Measurements from ENCODE around the gene VGF. TPM values are rescaled to one million over a fixed set of nuclear protein-coding genes. Genes with fewer than 3 reads are reported as not detected.

The VGF gene
- total RNA-seq, 4 donors from 2014 or later: not detected

- H3K4me1 ChIP-seq: peaks cover 18 to 29% of the 10 kb centered on the region in 2 donors
- H3K4me3 ChIP-seq: no peak overlapping the region
- no peaks in the 10 kb centered on the region for H3K9me3 ChIP-seq
- no peaks in the 10 kb centered on the region for H3K36me3 ChIP-seq
- in situ Hi-C loops (cut with MboI; ENCODE audit: low sequenced_read_pairs in 4 of 4): no loop called here
- H3K27ac ChIP-seq: no peak overlapping the region
- no peak for DNase-seq
- H3K27me3 ChIP-seq: peaks cover 85 to 98% (median 94%) of the 10 kb centered on the region in 3 donors
- TF ChIP-seq CTCF (IDR thresholded peaks at IDR 0.05 in 4 of 5, conservative IDR thresholded peaks at IDR 0.05 in 1 of 5): no peak
- TF ChIP-seq POLR2A (IDR thresholded peaks at IDR 0.05): no peak
- no peak for ATAC-seq
- intact Hi-C loops (cut with DNase I; ENCODE audit: low total_unique reads): no loop called here
These were observed 1.7 kb upstream of the VGF start for GRCh38 chr7:101166909-101167644.

DNA sequence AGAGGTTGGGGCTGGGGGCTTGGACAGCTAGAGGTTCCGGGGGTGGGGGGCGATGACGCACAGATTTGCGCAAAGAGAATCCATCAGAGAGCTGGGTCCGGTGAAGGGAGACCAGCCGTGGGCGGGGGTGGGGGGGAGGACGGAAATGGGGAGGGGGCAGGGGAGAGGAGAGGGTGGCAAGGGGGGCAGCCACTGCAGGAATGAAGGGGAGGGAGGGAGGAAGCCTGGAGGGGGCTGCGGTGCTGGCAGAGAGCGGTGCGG lies 1.2 kb upstream of the VGF start:
- intact Hi-C loops (cut with DNase I; ENCODE audit: low total_unique reads): no loop called here
- H3K27me3 ChIP-seq: peaks cover 85 to 97% (median 93%) of the 10 kb centered on the region in 3 donors
- H3K36me3 ChIP-seq: no peaks in the 10 kb centered on the region
- H3K9me3 ChIP-seq: no peaks in the 10 kb centered on the region
- in situ Hi-C loops (cut with MboI; ENCODE audit: low sequenced_read_pairs in 4 of 4): no loop called here
- H3K27ac ChIP-seq: no peak overlapping the region
- H3K4me1 ChIP-seq: peaks cover 18 to 27% of the 10 kb centered on the region in 2 donors
- TF ChIP-seq POLR2A (IDR thresholded peaks at IDR 0.05) (no peak), CTCF (IDR thresholded peaks at IDR 0.05 in 4 of 5, conservative IDR thresholded peaks at IDR 0.05 in 1 of 5) (no peak)
- DNase-seq (no peak), ATAC-seq (no peak)
- H3K4me3 ChIP-seq: no peak overlapping the region

DNA sequence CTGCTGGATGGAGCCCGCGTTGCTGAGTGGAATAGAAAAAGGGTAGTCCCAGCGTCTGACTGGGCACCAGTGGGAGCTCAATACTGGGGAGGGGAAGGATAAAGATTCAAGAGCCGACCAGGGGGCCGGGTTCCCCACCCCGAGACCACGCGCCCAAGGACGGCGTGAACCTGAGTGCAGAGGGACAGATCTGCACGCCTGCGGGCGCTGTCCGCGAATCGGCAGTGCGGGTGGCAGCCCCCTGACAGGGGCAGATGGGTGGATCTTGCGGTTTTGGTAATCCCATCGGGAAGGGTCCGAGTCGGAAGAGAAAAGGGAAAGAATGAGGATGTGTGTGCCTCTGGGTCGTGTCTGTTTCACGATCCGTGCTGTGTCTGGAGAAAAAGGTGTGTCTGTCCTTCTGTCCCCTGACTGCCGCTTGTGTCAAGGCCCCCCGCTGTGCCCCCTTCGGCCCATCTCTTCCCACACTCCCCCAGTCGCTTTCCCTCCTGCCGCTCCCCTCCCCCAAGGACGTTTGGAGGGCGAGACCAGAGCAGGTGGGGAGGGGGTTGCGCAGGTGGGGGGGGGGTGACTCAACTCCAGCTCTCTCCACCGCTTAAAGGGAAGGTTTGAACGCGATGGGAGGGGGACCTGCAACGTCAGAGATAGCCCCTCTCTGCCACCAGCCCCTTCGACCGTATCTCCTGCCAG lies 734 bp upstream of the VGF start:
- no peaks in the 10 kb centered on the region for H3K36me3 ChIP-seq
- intact Hi-C loops (cut with DNase I; ENCODE audit: low total_unique reads) (loop anchor here (1.0 kb wide), 1 partner anchor 12 kb away; the partner anchor contains the start of gene AP1S1), in situ Hi-C loops (cut with MboI; ENCODE audit: low sequenced_read_pairs in 4 of 4) (no loop called here)
- H3K4me3 ChIP-seq: peak overlapping the region in 1 of 4 donors; percentile 4
- H3K27me3 ChIP-seq: peaks cover 84 to 94% (median 89%) of the 10 kb centered on the region in 3 donors
- no peak for DNase-seq
- no peak overlapping the region for H3K27ac ChIP-seq
- TF ChIP-seq POLR2A (IDR thresholded peaks at IDR 0.05) (no peak), CTCF (IDR thresholded peaks at IDR 0.05 in 4 of 5, conservative IDR thresholded peaks at IDR 0.05 in 1 of 5) (no peak)
- peaks cover 18 to 27% of the 10 kb centered on the region in 2 donors for H3K4me1 ChIP-seq
- H3K9me3 ChIP-seq: no peaks in the 10 kb centered on the region
- no peak for ATAC-seq

GRCh38 chr7:101164071-101164840 lies 1.1 kb downstream of the VGF start:
- in situ Hi-C loops (cut with MboI; ENCODE audit: low sequenced_read_pairs in 4 of 4) (no loop called here), intact Hi-C loops (cut with DNase I; ENCODE audit: low total_unique reads) (no loop called here)
- DNase-seq: no peak
- TF ChIP-seq CTCF (IDR thresholded peaks at IDR 0.05 in 4 of 5, conservative IDR thresholded peaks at IDR 0.05 in 1 of 5): no peak
- no peak for TF ChIP-seq POLR2A (IDR thresholded peaks at IDR 0.05)
- no peaks in the 10 kb centered on the region for H3K9me3 ChIP-seq
- peak overlapping the region in 3 of 4 donors; percentile 34 to 40 (median 34) for H3K4me3 ChIP-seq
- H3K36me3 ChIP-seq: peaks cover 0 to 2% of the 10 kb centered on the region in 2 donors
- H3K27ac ChIP-seq: no peak overlapping the region
- H3K27me3 ChIP-seq: peaks cover 67 to 79% (median 70%) of the 10 kb centered on the region in 3 donors
- no peak for ATAC-seq
- H3K4me1 ChIP-seq: peaks cover 12 to 18% of the 10 kb centered on the region in 2 donors

Measured in gastrocnemius medialis (tissue), 4 donors.